ENCODE measurements around the gene NTRK3. TPM values are rescaled to one million over a fixed set of nuclear protein-coding genes. Genes with fewer than 3 reads are reported as not detected.

Gene NTRK3
- total and polyA plus RNA-seq, 2 of the 13 experiments (the other 11 are each of a cell fraction or from before 2014, with no cell fraction given) = not detected

GRCh38 chr15:88201207-88201606 lies 55.3 kb downstream of the NTRK3 start:
- no peak for ATAC-seq
- TF ChIP-seq SOX13 (IDR thresholded peaks at IDR 0.05) = no peak
- TF ChIP-seq SOX13 (CRISPR knock-in tag; conservative IDR thresholded peaks at IDR 0.05 in 1 of 2, IDR thresholded peaks at IDR 0.05 in 1 of 2) = no peak
- TF ChIP-seq ZNF253 (CRISPR knock-in tag; IDR thresholded peaks at IDR 0.05; ENCODE audit: borderline replicate concordance) = no peak
- TF ChIP-seq STAT5B (CRISPR knock-in tag; IDR thresholded peaks at IDR 0.05) = no peak
- no peak for TF ChIP-seq ZNF737 (CRISPR knock-in tag; IDR thresholded peaks at IDR 0.05; ENCODE audit: borderline replicate concordance)
- TF ChIP-seq HMGXB3 (CRISPR knock-in tag; IDR thresholded peaks at IDR 0.05; ENCODE audit: borderline replicate concordance) = no peak
- TF ChIP-seq ZNF761 (CRISPR knock-in tag; conservative IDR thresholded peaks at IDR 0.05) = no peak
- TF ChIP-seq FOXC1 (CRISPR knock-in tag; IDR thresholded peaks at IDR 0.05; ENCODE audit: borderline replicate concordance) = no peak
- TF ChIP-seq HNRNPUL1 (IDR thresholded peaks at IDR 0.05; ENCODE audit: low read depth, low read length) = no peak
- no peak for TF ChIP-seq ZNF362 (CRISPR knock-in tag; IDR thresholded peaks at IDR 0.05; ENCODE audit: borderline replicate concordance)
- no peak for TF ChIP-seq ZNF367 (CRISPR knock-in tag; IDR thresholded peaks at IDR 0.05; ENCODE audit: borderline replicate concordance)
- no peak for TF ChIP-seq LCORL (IDR thresholded peaks at IDR 0.05)
- no peak for TF ChIP-seq LCORL (CRISPR knock-in tag; IDR thresholded peaks at IDR 0.05)
- no peak for TF ChIP-seq HDAC6 (IDR thresholded peaks at IDR 0.05; ENCODE audit: low read depth, low read length)
- TF ChIP-seq YEATS2 (CRISPR knock-in tag; IDR thresholded peaks at IDR 0.05; ENCODE audit: borderline replicate concordance) = no peak
- TF ChIP-seq SAFB2 (CRISPR knock-in tag; IDR thresholded peaks at IDR 0.05; ENCODE audit: borderline replicate concordance, low read depth) = no peak
- Histone ChIP-seq H3K4me1 (ENCODE audit: insufficient read depth, low read length) (no peaks in the 10 kb centered on the region), H3K27me3 (ENCODE audit: control insufficient read depth in 1 of 2, insufficient read depth in 2 of 2, low read length in 2 of 2) (peaks cover 0 to 4% of the 10 kb centered on the region in 2 experiments; a peak in 1 of 5 replicates), H2AFZ (ENCODE audit: low read length) (no peak overlapping the region), H3K79me2 (ENCODE audit: insufficient read depth, low read length) (no peaks in the 10 kb centered on the region), H4K20me1 (ENCODE audit: insufficient read depth, low read length) (no peaks in the 10 kb centered on the region), H3K4me3 (replicated peaks in 1 of 3; ENCODE audit: insufficient read depth in 1 of 3, low read depth in 2 of 3, low read length in 3 of 3) (no peak overlapping the region), H3K4me2 (ENCODE audit: low read depth, low read length) (no peak overlapping the region), H3K27ac (ENCODE audit: extremely low read length, insufficient read depth, low read length) (no peak overlapping the region), H3K9me3 (ENCODE audit: low read length) (no peaks in the 10 kb centered on the region), H3K9ac (ENCODE audit: insufficient read depth, low read depth, low read length) (no peak overlapping the region), H3K36me3 (replicated peaks in 1 of 2; ENCODE audit: control insufficient read depth in 1 of 2, insufficient read depth in 2 of 2, low read length in 2 of 2) (no peaks in the 10 kb centered on the region)
- WGBS (ENCODE audit: low lambda C conversion rate) = 0% methylated on average over 3 of the region's 3 CpGs
- intact Hi-C loops (cut with micrococcal nuclease; ENCODE audit: unreplicated experiment) (no loop called here), in situ Hi-C loops (cut with HindIII; ENCODE audit: extremely low pct_ligation_motif_present, low pct_unique_long_range_greater_than_20kb) (no loop called here)
- POLR2A ChIA-PET = no interaction called here
- FAIRE-seq = no peak
- no TSS peak for BruUV-seq (replicated peaks)
- no peak for DNase-seq (ENCODE audit: low spot score)
- CTCF ChIA-PET (ENCODE audit: low intra/inter-chr PET ratio, low total read pairs) = no interaction called here
